Panc1 (cell line): ENCODE results near the gene POTEB3. TPM values are rescaled to one million over a fixed set of nuclear protein-coding genes. Genes with fewer than 3 reads are reported as not detected.
"Not testable (repeated sequence)": the region's sequence is repeated elsewhere in the genome, so short reads cannot be mapped to it uniquely, and the experiment has no call there.

Experiments used
- ATAC-seq: fragments of 200-7000 bp; cut with Tn5 transposase; 2 replicates; pipeline ENCODE4 v1.9.1; 2020; ENCODE audit warnings: mild to moderate bottlenecking, moderate library complexity
- BruUV-seq: library from RNA; stranded (reverse); fragments of 400-500 nt; replicated peaks from 2 replicates; lab custom pipeline; 2021; lab: Mats Ljungman, UMichigan
- CTCF ChIA-PET: fragments of 300-600 bp; sonication (Branson Sonifier 250); formaldehyde crosslinking; loops from one replicate; lab custom pipeline; 2022; ENCODE audit warnings: antibody characterized with exemption; lab: Charles Lee
- POLR2A ChIA-PET: fragments of 300-600 bp; sonication (Branson Sonifier 250); formaldehyde crosslinking; loops from one replicate; lab custom pipeline; 2022; ENCODE audit warnings: antibody characterized with exemption; lab: Charles Lee
- DNase-seq: peaks from one replicate; pipeline ENCODE4 v3.0.0-alpha.2; 2010; ENCODE audit warnings: low read depth, low spot score
- H3K27ac ChIP-seq: 2 replicates; pipeline ENCODE4 v1.5.1; 2011; ENCODE audit warnings: mild to moderate bottlenecking, low read length, inconsistent platforms
- H3K27me3 ChIP-seq: fragments of 200-500 bp; sonication (Bioruptor generic); 2 replicates; pipeline ENCODE4 v1.6.0; 2014; ENCODE audit warnings: low read length, inconsistent platforms; ENCODE audit not compliant: control insufficient read depth, insufficient read depth
- H3K36me3 ChIP-seq: fragments of 200-500 bp; sonication (Bioruptor generic); 2 replicates; pipeline ENCODE4 v1.5.1; 2014; ENCODE audit warnings: inconsistent platforms, mild to moderate bottlenecking, low read length, moderate library complexity; ENCODE audit not compliant: control insufficient read depth, insufficient read depth
- H3K4me1 ChIP-seq: 2 replicates; pipeline ENCODE4 v1.5.1; 2011; ENCODE audit warnings: inconsistent platforms, mild to moderate bottlenecking, low read length, moderate library complexity; ENCODE audit not compliant: control insufficient read depth, insufficient read depth
- H3K4me3 ChIP-seq, 2 experiments: 2 replicates each; pipeline ENCODE4 v1.5.1; 2011 to 2012; ENCODE audit warnings: low read depth in 2 of 2, low read length in 2 of 2, mild to moderate bottlenecking in 2 of 2, inconsistent platforms in 1 of 2, moderate library complexity in 1 of 2
- H3K9me3 ChIP-seq: fragments of 200-500 bp; sonication (Bioruptor generic); 2 replicates; pipeline ENCODE4 v1.5.1; 2014; ENCODE audit warnings: low read depth, mild to moderate bottlenecking, inconsistent platforms, low read length, moderate library complexity; ENCODE audit not compliant: control insufficient read depth, insufficient read depth
- in situ Hi-C: cut with HindIII; loops from 2 replicates; pipeline ENCODE4 v1.10.0; 2016; ENCODE audit warnings: low sequenced_read_pairs, low pct_unique_long_range_greater_than_20kb
- intact Hi-C: fragments of 100-400 bp; cut with micrococcal nuclease; formaldehyde crosslinking; loops from one replicate; pipeline ENCODE4 v1.10.0; 2022; ENCODE audit not compliant: unreplicated experiment
- microRNA-seq: library from miRNA; unstranded; fragments of <30 nt; microRNA quantifications from one replicate; pipeline ENCODE4 v1.1.0, GENCODE V29; 2020; ENCODE audit not compliant: unreplicated experiment
- total RNA-seq: library from RNA; stranded (reverse); gene quantifications from one replicate; pipeline ENCODE4 v1.2.1, GENCODE V29; 2021; ENCODE audit not compliant: unreplicated experiment

Gene POTEB3
- total RNA-seq, 1 experiment from 2014 or later: not detected

DNA sequence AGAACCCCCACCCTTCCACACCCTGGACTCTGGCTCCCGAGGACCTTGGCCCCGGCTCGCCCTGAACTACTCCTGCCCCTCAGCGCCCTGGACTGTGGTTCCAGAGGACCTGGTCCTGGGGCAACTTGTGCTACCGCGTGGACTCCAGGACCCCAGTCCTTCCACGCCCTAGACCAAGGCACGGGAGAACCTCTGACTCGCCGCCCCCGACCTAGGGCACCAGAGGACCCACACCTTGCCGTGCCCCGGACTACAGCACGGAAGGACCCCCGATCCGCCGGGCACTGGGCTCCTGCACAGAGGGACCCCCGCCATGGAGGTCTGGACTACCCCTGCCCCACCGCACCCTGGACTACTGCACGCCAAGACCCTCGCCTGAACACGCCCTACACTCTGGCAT, 71.7 kb downstream of the POTEB3 start:
- in situ Hi-C loops, H3K27me3 ChIP-seq, ATAC-seq, H3K9me3 ChIP-seq, DNase-seq, H3K27ac ChIP-seq, H3K4me1 ChIP-seq, intact Hi-C loops, H3K4me3 ChIP-seq, CTCF ChIA-PET, POLR2A ChIA-PET, BruUV-seq, H3K36me3 ChIP-seq: not testable (repeated sequence)

Small RNAs within 50 kb of the gene (microRNA-seq; reads per million reads assigned to microRNA genes)
- not detected for gene MIR3118-3
